ENCODE measurements around the gene HDAC9. TPM values are rescaled to one million over a fixed set of nuclear protein-coding genes. Genes with fewer than 3 reads are reported as not detected.

HDAC9 gene
- total RNA-seq, 2 donors from 2014 or later: 1.5 to 4.0 TPM

DNA sequence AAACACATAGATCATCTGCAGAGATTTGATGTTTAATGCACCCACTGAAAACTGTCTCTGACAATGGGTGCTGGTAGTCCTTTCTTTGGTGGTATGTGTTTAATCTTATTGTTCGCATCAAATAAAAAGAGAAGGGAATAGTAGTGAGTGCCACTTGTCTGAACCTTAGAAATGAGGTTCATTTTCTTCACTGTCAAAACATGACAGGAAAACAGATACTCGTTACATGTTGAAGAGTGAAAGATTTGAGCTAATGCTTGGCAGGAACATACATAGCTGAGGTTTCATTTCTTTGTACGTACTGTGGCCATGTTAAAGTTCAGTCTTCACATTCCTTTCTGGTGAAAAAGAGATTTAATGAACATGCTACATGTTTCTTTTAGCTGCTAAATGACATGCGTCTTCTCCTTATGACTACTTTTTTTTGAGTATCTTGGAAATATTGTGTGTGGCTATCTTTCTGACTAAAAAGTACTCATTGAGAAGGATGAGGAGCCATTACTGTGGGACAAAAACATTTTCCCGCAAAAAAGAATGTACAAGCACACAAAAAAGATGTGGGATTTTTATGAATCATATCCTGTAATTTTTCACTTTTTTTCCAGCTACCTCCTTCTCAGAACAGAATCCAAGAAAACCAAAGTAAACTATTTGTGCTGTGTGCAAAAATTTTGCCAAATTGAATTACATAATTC, 513.8 kb downstream of the HDAC9 start:
- Mint-ChIP-seq H3K27me3 (ENCODE audit: insufficient read depth) (no peaks in the 10 kb centered on the region), H3K4me1 (peaks cover under 1% of the 10 kb centered on the region), H3K4me3 (no peak overlapping the region), H3K36me3 (ENCODE audit: low read depth) (no peaks in the 10 kb centered on the region), H3K9me3 (no peaks in the 10 kb centered on the region), H3K27ac (no peak overlapping the region)
- no peaks in the 10 kb centered on the region for H3K4me1 ChIP-seq (ENCODE audit: control insufficient read depth, insufficient read depth, low read length)
- H3K9me3 ChIP-seq (ENCODE audit: control insufficient read depth, low read length): no peaks in the 10 kb centered on the region
- H3K4me3 ChIP-seq (ENCODE audit: low read length): no peak overlapping the region
- no peak for DNase-seq
- WGBS, 2 experiments (ENCODE audit: insufficient coverage in 1 of 2, insufficient read length in 1 of 2): 92 to 98% methylated on average over 4 to 5 of the region's 5 CpGs
- TF ChIP-seq, protein P1, sequence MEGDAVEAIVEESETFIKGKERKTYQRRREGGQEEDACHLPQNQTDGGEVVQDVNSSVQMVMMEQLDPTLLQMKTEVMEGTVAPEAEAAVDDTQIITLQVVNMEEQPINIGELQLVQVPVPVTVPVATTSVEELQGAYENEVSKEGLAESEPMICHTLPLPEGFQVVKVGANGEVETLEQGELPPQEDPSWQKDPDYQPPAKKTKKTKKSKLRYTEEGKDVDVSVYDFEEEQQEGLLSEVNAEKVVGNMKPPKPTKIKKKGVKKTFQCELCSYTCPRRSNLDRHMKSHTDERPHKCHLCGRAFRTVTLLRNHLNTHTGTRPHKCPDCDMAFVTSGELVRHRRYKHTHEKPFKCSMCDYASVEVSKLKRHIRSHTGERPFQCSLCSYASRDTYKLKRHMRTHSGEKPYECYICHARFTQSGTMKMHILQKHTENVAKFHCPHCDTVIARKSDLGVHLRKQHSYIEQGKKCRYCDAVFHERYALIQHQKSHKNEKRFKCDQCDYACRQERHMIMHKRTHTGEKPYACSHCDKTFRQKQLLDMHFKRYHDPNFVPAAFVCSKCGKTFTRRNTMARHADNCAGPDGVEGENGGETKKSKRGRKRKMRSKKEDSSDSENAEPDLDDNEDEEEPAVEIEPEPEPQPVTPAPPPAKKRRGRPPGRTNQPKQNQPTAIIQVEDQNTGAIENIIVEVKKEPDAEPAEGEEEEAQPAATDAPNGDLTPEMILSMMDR (conservative IDR thresholded peaks at IDR 0.05): no peak
- H3K27ac ChIP-seq (ENCODE audit: low read depth, low read length): no peak overlapping the region
- no peak overlapping the region for H3K9ac ChIP-seq (ENCODE audit: extremely low read depth, low read length, poor library complexity, severe bottlenecking)
- H3K27me3 ChIP-seq (ENCODE audit: control insufficient read depth, insufficient read depth, low read length, poor library complexity, severe bottlenecking): no peaks in the 10 kb centered on the region
- no peaks in the 10 kb centered on the region for H3K36me3 ChIP-seq (ENCODE audit: control insufficient read depth, insufficient read depth, low read length)

DNA sequence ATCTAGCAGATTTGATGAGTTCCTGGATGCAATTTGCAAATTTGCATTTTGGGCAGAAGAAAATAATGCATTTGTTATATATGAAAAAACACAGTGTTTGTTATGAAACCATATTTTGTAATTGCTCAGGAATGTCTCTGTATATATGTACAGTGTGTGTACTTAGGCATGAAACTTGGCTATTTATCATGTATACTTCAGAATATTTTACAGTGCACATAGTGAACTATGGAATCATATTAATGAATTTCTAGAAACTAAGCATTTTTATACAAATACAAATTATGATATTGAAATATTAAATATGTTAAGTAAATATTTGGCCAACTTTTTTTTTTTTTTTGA, 514.4 kb downstream of the HDAC9 start:
- no peaks in the 10 kb centered on the region for H3K27me3 Mint-ChIP-seq (ENCODE audit: insufficient read depth)
- H3K9ac ChIP-seq (ENCODE audit: extremely low read depth, low read length, poor library complexity, severe bottlenecking): no peak overlapping the region
- H3K36me3 ChIP-seq (ENCODE audit: control insufficient read depth, insufficient read depth, low read length): no peaks in the 10 kb centered on the region
- H3K4me3 Mint-ChIP-seq: no peak overlapping the region
- H3K9me3 Mint-ChIP-seq: no peaks in the 10 kb centered on the region
- H3K4me3 ChIP-seq (ENCODE audit: low read length): no peak overlapping the region
- no peaks in the 10 kb centered on the region for H3K4me1 Mint-ChIP-seq
- H3K27me3 ChIP-seq (ENCODE audit: control insufficient read depth, insufficient read depth, low read length, poor library complexity, severe bottlenecking): no peaks in the 10 kb centered on the region
- no peak overlapping the region for H3K27ac Mint-ChIP-seq
- no peak for DNase-seq
- TF ChIP-seq, protein P1 (conservative IDR thresholded peaks at IDR 0.05): no peak
- H3K27ac ChIP-seq (ENCODE audit: low read depth, low read length): no peak overlapping the region
- H3K9me3 ChIP-seq (ENCODE audit: control insufficient read depth, low read length): no peaks in the 10 kb centered on the region
- no peaks in the 10 kb centered on the region for H3K4me1 ChIP-seq (ENCODE audit: control insufficient read depth, insufficient read depth, low read length)
- H3K36me3 Mint-ChIP-seq (ENCODE audit: low read depth): no peaks in the 10 kb centered on the region

DNA sequence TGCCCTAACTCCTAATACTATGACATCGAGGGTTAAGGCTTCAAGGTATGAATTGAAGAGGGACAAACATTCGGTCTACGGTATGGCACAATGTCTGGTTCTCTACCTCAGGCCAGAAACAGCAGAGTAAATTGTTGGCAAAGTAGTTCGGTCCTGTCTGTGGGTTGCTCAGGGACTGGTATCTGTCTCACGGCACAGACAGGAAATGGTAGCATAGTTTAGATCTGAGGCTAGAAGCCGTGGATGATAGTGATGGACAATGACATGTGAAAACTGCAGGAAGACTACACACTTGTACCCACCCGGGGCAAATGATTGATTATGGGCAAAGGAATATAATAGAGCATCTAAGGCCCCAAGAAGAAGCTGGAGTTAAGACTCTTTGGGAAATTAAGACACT, 515.7 kb downstream of the HDAC9 start:
- Mint-ChIP-seq H3K27me3 (ENCODE audit: insufficient read depth) (no peaks in the 10 kb centered on the region), H3K9me3 (peaks cover 2% of the 10 kb centered on the region)

More for the DNA sequence above, 515.7 kb downstream of the HDAC9 start:
- Mint-ChIP-seq H3K4me1 (peaks cover 6% of the 10 kb centered on the region), H3K36me3 (ENCODE audit: low read depth) (no peaks in the 10 kb centered on the region), H3K4me3 (no peak overlapping the region), H3K27ac (no peak overlapping the region)
- DNase-seq: no peak
- H3K36me3 ChIP-seq (ENCODE audit: control insufficient read depth, insufficient read depth, low read length): no peaks in the 10 kb centered on the region
- 85 to 95% methylated on average over 4 to 7 of the region's 7 CpGs for WGBS, 2 experiments (ENCODE audit: insufficient coverage in 1 of 2, insufficient read length in 1 of 2)
- H3K4me3 ChIP-seq (ENCODE audit: low read length): no peak overlapping the region
- peaks cover 2% of the 10 kb centered on the region for H3K9me3 ChIP-seq (ENCODE audit: control insufficient read depth, low read length)
- H3K27ac ChIP-seq (ENCODE audit: low read depth, low read length): no peak overlapping the region
- TF ChIP-seq, protein P1 (conservative IDR thresholded peaks at IDR 0.05): no peak
- H3K4me1 ChIP-seq (ENCODE audit: control insufficient read depth, insufficient read depth, low read length): no peaks in the 10 kb centered on the region
- H3K27me3 ChIP-seq (ENCODE audit: control insufficient read depth, insufficient read depth, low read length, poor library complexity, severe bottlenecking): no peaks in the 10 kb centered on the region
- no peak overlapping the region for H3K9ac ChIP-seq (ENCODE audit: extremely low read depth, low read length, poor library complexity, severe bottlenecking)
